Thyroid gland (tissue), 4 donors: ENCODE measurements around the gene PHKG1.
"Not testable (repeated sequence)": the region's sequence is repeated elsewhere in the genome, so short reads cannot be mapped to it uniquely, and the experiment has no call there.

Source experiments
- POLR2A ChIP-seq, 2 donors: fragments of 450-650 bp; IDR thresholded peaks; one replicate each; pipeline ENCODE4 v1.6.1; 2017; ENCODE audit warnings: antibody characterized with exemption in 2 of 2, mild to moderate bottlenecking in 2 of 2, moderate library complexity in 1 of 2
- TF ChIP-seq, protein P1 (sequence below), 6 experiments: fragments of 200-600 bp in 3 of 6; fragments of 450-650 bp in 3 of 6; sonication (generic) in 3 of 6; IDR thresholded peaks; one replicate each; pipeline ENCODE4 v1.5.1; 2016 to 2019; ENCODE audit warnings: antibody characterized with exemption in 6 of 6, mild to moderate bottlenecking in 2 of 6, inconsistent platforms in 1 of 6, moderate library complexity in 1 of 6

DNA sequence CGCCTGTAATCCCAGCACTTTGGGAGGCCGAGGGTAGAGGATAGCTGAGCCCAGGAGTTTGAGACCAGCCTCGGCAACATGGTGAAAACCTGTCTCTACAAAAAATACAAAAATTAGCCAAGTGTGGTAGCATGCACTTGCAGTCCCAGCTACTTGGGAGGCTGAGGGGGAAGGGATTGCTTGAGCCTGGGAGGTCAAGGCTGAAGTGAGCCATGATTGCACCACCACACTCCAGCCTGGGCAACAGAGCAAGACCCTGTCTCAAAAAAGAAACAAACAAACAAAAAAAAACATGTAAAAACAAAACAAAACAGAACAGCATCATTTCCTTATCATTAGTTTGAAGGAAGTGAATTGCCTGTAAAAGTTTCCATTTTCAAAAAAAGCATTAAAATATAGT, 19.5 kb upstream of the PHKG1 start:
- TF ChIP-seq POLR2A (IDR thresholded peaks at IDR 0.05), result not testable (repeated sequence)
- TF ChIP-seq, protein P1, sequence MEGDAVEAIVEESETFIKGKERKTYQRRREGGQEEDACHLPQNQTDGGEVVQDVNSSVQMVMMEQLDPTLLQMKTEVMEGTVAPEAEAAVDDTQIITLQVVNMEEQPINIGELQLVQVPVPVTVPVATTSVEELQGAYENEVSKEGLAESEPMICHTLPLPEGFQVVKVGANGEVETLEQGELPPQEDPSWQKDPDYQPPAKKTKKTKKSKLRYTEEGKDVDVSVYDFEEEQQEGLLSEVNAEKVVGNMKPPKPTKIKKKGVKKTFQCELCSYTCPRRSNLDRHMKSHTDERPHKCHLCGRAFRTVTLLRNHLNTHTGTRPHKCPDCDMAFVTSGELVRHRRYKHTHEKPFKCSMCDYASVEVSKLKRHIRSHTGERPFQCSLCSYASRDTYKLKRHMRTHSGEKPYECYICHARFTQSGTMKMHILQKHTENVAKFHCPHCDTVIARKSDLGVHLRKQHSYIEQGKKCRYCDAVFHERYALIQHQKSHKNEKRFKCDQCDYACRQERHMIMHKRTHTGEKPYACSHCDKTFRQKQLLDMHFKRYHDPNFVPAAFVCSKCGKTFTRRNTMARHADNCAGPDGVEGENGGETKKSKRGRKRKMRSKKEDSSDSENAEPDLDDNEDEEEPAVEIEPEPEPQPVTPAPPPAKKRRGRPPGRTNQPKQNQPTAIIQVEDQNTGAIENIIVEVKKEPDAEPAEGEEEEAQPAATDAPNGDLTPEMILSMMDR (IDR thresholded peaks at IDR 0.05), result not testable (repeated sequence)
